ENCODE data around the gene MTFMT. TPM values are rescaled to one million over a fixed set of nuclear protein-coding genes. Genes with fewer than 3 reads are reported as not detected.

MTFMT gene
- total RNA-seq, 4 donors from 2014 or later, result 11.7 to 159 (median 18.1) TPM

- DNase-seq (ENCODE audit: low spot score in 2 of 2), result no peak
- no peak for TF ChIP-seq POLR2AphosphoS5 (IDR thresholded peaks at IDR 0.05)
- no peak for TF ChIP-seq POLR2A (IDR thresholded peaks at IDR 0.05)
- no peak for TF ChIP-seq EP300 (IDR thresholded peaks at IDR 0.05)
- TF ChIP-seq CTCF (IDR thresholded peaks at IDR 0.05), result no peak
- Histone ChIP-seq H3K4me3 (no peak overlapping the region), H3K4me1 (no peaks in the 10 kb centered on the region), H3K27me3 (no peaks in the 10 kb centered on the region), H3K36me3 (no peaks in the 10 kb centered on the region), H3K27ac (no peak overlapping the region), H3K9me3 (no peaks in the 10 kb centered on the region)
- WGBS, result 72% methylated on average over 6 of the region's 6 CpGs
Observed at GRCh38 chr15:65040461-65040860, 11.0 kb upstream of the MTFMT start.

- H3K27ac ChIP-seq, result no peak overlapping the region
- no peaks in the 10 kb centered on the region for H3K27me3 ChIP-seq
- WGBS, result 89% methylated on average over 3 of the region's 5 CpGs
- H3K36me3 ChIP-seq, result no peaks in the 10 kb centered on the region
- TF ChIP-seq POLR2AphosphoS5 (IDR thresholded peaks at IDR 0.05) (no peak), POLR2A (IDR thresholded peaks at IDR 0.05) (no peak), EP300 (IDR thresholded peaks at IDR 0.05) (no peak), CTCF (IDR thresholded peaks at IDR 0.05) (no peak)
- peaks cover 2% of the 10 kb centered on the region for H3K4me1 ChIP-seq
- no peak overlapping the region for H3K4me3 ChIP-seq
- DNase-seq (ENCODE audit: low spot score in 2 of 2), result no peak
- no peaks in the 10 kb centered on the region for H3K9me3 ChIP-seq
Observed at GRCh38 chr15:65038836-65039235, 9.4 kb upstream of the MTFMT start.

- no peak overlapping the region for H3K27ac ChIP-seq
- peaks cover 6% of the 10 kb centered on the region for H3K4me1 ChIP-seq
- no peaks in the 10 kb centered on the region for H3K9me3 ChIP-seq
- no peak for DNase-seq (ENCODE audit: low spot score in 2 of 2)
- no peak for TF ChIP-seq EP300 (IDR thresholded peaks at IDR 0.05)
- TF ChIP-seq CTCF (IDR thresholded peaks at IDR 0.05), result no peak
- TF ChIP-seq POLR2A (IDR thresholded peaks at IDR 0.05), result no peak
- no peak for TF ChIP-seq POLR2AphosphoS5 (IDR thresholded peaks at IDR 0.05)
- 97% methylated on average over 3 of the region's 3 CpGs for WGBS
- H3K27me3 ChIP-seq, result no peaks in the 10 kb centered on the region
- H3K36me3 ChIP-seq, result no peaks in the 10 kb centered on the region
- no peak overlapping the region for H3K4me3 ChIP-seq
Observed at GRCh38 chr15:65038428-65038827, 9.0 kb upstream of the MTFMT start.

- TF ChIP-seq CTCF (IDR thresholded peaks at IDR 0.05) (no peak), EP300 (IDR thresholded peaks at IDR 0.05) (no peak), POLR2A (IDR thresholded peaks at IDR 0.05) (no peak), POLR2AphosphoS5 (IDR thresholded peaks at IDR 0.05) (no peak)
- H3K27ac ChIP-seq, result no peak overlapping the region
Observed at GRCh38 chr15:65037309-65037708, 7.9 kb upstream of the MTFMT start.

GRCh38 chr15:65034719-65035118, 5.3 kb upstream of the MTFMT start:
- 93% methylated on average over 11 of the region's 11 CpGs for WGBS

More at GRCh38 chr15:65037309-65037708, 7.9 kb upstream of the MTFMT start:
- peaks cover 12% of the 10 kb centered on the region for H3K4me1 ChIP-seq
- 87% methylated on average over 1 of the region's 1 CpG for WGBS
- no peak for DNase-seq (ENCODE audit: low spot score in 2 of 2)
- H3K27me3 ChIP-seq, result no peaks in the 10 kb centered on the region
- no peaks in the 10 kb centered on the region for H3K9me3 ChIP-seq
- no peaks in the 10 kb centered on the region for H3K36me3 ChIP-seq
- H3K4me3 ChIP-seq, result no peak overlapping the region

More at GRCh38 chr15:65034719-65035118, 5.3 kb upstream of the MTFMT start:
- Histone ChIP-seq H3K27ac (no peak overlapping the region), H3K4me1 (peaks cover 12% of the 10 kb centered on the region), H3K9me3 (no peaks in the 10 kb centered on the region), H3K4me3 (no peak overlapping the region), H3K27me3 (no peaks in the 10 kb centered on the region), H3K36me3 (no peaks in the 10 kb centered on the region)
- no peak for DNase-seq (ENCODE audit: low spot score in 2 of 2)
- TF ChIP-seq CTCF (IDR thresholded peaks at IDR 0.05), result no peak
- TF ChIP-seq POLR2A (IDR thresholded peaks at IDR 0.05), result no peak
- TF ChIP-seq EP300 (IDR thresholded peaks at IDR 0.05), result no peak
- no peak for TF ChIP-seq POLR2AphosphoS5 (IDR thresholded peaks at IDR 0.05)
